ENCODE measurements around the gene LENEP.

Gene LENEP

GRCh38 chr1:155015527-155016230 lies 22.3 kb downstream of the LENEP start:
- TF ChIP-seq, protein P1, sequence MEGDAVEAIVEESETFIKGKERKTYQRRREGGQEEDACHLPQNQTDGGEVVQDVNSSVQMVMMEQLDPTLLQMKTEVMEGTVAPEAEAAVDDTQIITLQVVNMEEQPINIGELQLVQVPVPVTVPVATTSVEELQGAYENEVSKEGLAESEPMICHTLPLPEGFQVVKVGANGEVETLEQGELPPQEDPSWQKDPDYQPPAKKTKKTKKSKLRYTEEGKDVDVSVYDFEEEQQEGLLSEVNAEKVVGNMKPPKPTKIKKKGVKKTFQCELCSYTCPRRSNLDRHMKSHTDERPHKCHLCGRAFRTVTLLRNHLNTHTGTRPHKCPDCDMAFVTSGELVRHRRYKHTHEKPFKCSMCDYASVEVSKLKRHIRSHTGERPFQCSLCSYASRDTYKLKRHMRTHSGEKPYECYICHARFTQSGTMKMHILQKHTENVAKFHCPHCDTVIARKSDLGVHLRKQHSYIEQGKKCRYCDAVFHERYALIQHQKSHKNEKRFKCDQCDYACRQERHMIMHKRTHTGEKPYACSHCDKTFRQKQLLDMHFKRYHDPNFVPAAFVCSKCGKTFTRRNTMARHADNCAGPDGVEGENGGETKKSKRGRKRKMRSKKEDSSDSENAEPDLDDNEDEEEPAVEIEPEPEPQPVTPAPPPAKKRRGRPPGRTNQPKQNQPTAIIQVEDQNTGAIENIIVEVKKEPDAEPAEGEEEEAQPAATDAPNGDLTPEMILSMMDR (IDR thresholded peaks at IDR 0.05; ENCODE audit: control insufficient read depth, insufficient read depth, low read depth, low read length, missing control alignments) = no peak
- H3K4me3 ChIP-seq (ENCODE audit: control insufficient read depth, low read depth, low read length) = no peak overlapping the region
- DNase-seq (ENCODE audit: low read depth) = no peak

DNA sequence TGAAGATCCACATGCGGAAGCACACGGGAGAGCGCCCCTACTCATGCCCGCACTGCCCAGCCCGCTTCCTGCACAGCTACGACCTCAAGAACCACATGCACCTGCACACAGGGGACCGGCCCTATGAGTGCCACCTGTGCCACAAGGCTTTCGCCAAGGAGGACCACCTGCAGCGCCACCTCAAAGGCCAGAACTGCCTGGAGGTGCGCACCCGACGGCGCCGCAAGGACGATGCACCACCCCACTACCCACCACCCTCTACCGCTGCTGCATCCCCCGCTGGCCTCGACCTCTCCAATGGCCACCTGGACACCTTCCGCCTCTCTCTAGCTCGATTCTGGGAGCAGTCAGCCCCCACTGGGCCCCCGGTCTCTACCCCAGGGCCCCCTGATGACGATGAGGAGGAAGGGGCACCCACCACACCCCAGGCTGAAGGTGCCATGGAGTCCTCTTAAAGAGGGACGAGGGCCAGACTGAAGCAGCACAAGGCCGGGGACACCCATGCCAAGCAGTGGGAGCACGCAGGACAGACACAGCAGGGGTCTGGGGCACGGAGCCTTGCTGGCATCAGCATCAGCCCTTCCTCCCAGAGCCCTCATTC lies 22.9 kb downstream of the LENEP start:
- no peak for DNase-seq (ENCODE audit: low read depth)
- TF ChIP-seq, protein P1 (IDR thresholded peaks at IDR 0.05; ENCODE audit: control insufficient read depth, insufficient read depth, low read depth, low read length, missing control alignments) = no peak
- H3K4me3 ChIP-seq (ENCODE audit: control insufficient read depth, low read depth, low read length) = no peak overlapping the region

GRCh38 chr1:155017041-155017945 lies 23.9 kb downstream of the LENEP start:
- peak; percentile 35 for DNase-seq (ENCODE audit: low read depth)
- H3K4me3 ChIP-seq (ENCODE audit: control insufficient read depth, low read depth, low read length) = peak overlapping the region; percentile 26
- TF ChIP-seq, protein P1 (IDR thresholded peaks at IDR 0.05; ENCODE audit: control insufficient read depth, insufficient read depth, low read depth, low read length, missing control alignments) = peak; percentile 99

- TF ChIP-seq, protein P1 (IDR thresholded peaks at IDR 0.05; ENCODE audit: control insufficient read depth, insufficient read depth, low read depth, low read length, missing control alignments) = no peak
- H3K4me3 ChIP-seq (ENCODE audit: control insufficient read depth, low read depth, low read length) = no peak overlapping the region
- no peak for DNase-seq (ENCODE audit: low read depth)
Observed at GRCh38 chr1:155017946-155018316, 24.5 kb downstream of the LENEP start.

GRCh38 chr1:155018617-155019348 lies 25.4 kb downstream of the LENEP start:
- no peak for DNase-seq (ENCODE audit: low read depth)
- TF ChIP-seq, protein P1 (IDR thresholded peaks at IDR 0.05; ENCODE audit: control insufficient read depth, insufficient read depth, low read depth, low read length, missing control alignments) = no peak
- no peak overlapping the region for H3K4me3 ChIP-seq (ENCODE audit: control insufficient read depth, low read depth, low read length)
